Stimulated activated naive CD8-positive, alpha-beta T cell treated with anti-CD3 and anti-CD28 coated beads, Interleukin-15, Interleukin-2, amounts not matched to agents 100 ng/mL and 50 ng/mL, for 24 hours (primary cell): Measurements from ENCODE around the gene PRSS22.
A peak's percentile ranks its signal among the peaks of the same experiment; 100 is the strongest.

Experiments
- H3K27ac Mint-ChIP-seq: one replicate; pipeline ENCODE4 v1.8.0; 2021; ENCODE audit warnings: mild to moderate bottlenecking, mixed read lengths
- H3K27me3 Mint-ChIP-seq: one replicate; pipeline ENCODE4 v1.8.0; 2021; ENCODE audit warnings: mixed read lengths
- H3K36me3 Mint-ChIP-seq: one replicate; pipeline ENCODE4 v1.8.0; 2021; ENCODE audit warnings: low read depth, mixed read lengths
- H3K4me1 Mint-ChIP-seq: one replicate; pipeline ENCODE4 v1.8.0; 2021; ENCODE audit warnings: low read depth, mixed read lengths
- H3K4me3 Mint-ChIP-seq: one replicate; pipeline ENCODE4 v1.8.0; 2021; ENCODE audit warnings: mild to moderate bottlenecking, mixed read lengths
- H3K9me3 Mint-ChIP-seq: one replicate; pipeline ENCODE4 v1.8.0; 2021; ENCODE audit warnings: mixed read lengths

Gene PRSS22

DNA sequence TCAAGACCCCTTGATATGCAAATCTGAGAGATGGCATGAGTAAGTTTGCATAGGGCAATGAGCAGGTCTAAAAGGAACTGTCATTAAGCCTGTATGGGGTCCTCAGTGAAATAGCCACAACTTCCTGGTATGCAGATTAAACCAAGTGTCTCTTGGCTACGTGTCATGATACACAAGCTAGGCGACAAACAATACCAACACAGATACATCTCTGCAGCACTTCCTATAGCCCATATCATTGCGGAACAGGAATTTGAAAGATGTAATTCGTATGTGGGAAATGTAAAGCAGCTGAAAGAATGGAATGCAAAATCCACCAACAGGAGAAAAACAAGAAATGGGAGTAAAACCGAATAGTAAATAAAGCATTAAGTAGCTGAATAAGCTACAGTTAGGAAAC lies 12.9 kb downstream of the PRSS22 start:
- Mint-ChIP-seq H3K9me3 (no peaks in the 10 kb centered on the region), H3K4me1 (peaks cover 42% of the 10 kb centered on the region), H3K27me3 (peaks cover 6% of the 10 kb centered on the region), H3K36me3 (peaks cover 3% of the 10 kb centered on the region), H3K27ac (no peak overlapping the region), H3K4me3 (no peak overlapping the region)

- Mint-ChIP-seq H3K4me3 (no peak overlapping the region), H3K27me3 (no peaks in the 10 kb centered on the region), H3K36me3 (peaks cover 3% of the 10 kb centered on the region), H3K27ac (no peak overlapping the region), H3K9me3 (no peaks in the 10 kb centered on the region), H3K4me1 (peaks cover 48% of the 10 kb centered on the region)
These were observed 14.4 kb downstream of the PRSS22 start for GRCh38 chr16:2843526-2843925.

DNA sequence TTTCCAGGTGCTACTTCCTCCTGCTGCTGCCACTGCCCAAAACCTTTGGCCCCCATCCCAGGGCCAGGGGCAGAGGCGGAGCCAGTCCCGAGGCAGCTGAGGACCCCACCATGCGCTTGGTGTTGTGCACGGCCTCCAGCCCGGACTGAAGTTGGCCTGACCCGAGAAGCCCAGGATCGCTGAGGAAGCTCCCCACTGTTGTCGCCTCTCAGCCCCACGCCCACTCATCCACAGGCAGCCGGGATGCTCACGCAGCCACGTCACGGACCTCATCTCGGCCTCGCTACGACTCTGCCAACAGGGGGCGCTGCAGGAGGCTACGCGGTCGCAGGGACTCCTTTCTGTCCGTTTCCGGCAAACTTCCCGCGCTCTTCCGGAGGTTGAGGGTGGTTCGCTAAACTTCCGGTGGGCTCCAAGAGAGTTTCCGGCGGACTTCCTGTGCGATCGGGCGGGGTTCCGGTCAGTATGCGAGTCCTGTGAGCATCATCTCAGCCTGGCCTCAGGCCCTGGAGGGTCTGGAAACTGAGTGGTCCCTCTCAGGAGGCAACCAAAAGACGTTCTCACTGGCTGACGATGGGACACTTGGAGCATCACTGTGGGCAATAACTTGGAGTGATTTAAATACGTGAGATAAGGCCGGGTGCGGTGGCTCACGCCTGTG lies 15.5 kb downstream of the PRSS22 start:
- Mint-ChIP-seq H3K36me3 (peaks cover 3% of the 10 kb centered on the region), H3K27ac (peak overlapping the region; percentile 90), H3K27me3 (no peaks in the 10 kb centered on the region), H3K9me3 (no peaks in the 10 kb centered on the region), H3K4me1 (peaks cover 50% of the 10 kb centered on the region), H3K4me3 (peak overlapping the region; percentile 84)

DNA sequence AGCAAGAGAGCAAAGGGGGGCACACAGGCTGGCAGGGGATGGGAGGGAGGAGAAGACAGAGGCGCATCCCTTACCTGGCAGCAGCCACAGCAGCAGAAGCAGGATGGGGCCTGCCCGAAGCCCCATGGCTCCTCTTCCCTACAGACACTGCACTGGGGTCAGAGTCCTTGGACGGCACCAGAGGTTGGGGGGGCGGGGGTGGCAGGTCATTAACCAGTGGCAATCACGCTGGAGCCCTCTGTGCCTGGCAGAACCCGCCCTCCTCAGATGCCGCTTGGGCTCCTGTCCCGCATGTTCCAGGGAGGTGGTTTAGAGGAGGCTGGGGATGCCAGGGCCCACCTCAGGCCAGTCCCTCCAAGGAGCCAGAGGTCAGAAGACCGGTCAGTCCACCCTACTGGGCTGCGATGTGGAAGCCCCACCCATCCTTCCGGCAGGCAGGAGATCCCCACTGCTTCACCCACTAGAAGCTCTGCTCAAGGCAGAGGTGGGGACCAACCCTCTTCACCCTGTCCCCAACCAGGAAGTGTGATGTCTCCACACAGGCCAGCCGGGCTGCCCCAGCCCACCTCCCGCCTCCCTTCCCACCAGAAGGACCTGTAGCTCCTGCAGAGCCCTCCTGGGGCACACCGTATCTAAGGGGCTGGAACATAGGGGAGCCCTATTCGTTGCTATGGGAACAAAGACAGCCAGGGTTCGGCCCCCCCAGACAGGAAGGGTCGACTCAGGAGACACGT lies 16.2 kb downstream of the PRSS22 start:
- Mint-ChIP-seq H3K27me3 (no peaks in the 10 kb centered on the region), H3K27ac (peak overlapping the region; percentile 90), H3K36me3 (peaks cover 3% of the 10 kb centered on the region), H3K4me1 (peaks cover 43% of the 10 kb centered on the region), H3K4me3 (peak overlapping the region; percentile 84), H3K9me3 (no peaks in the 10 kb centered on the region)

DNA sequence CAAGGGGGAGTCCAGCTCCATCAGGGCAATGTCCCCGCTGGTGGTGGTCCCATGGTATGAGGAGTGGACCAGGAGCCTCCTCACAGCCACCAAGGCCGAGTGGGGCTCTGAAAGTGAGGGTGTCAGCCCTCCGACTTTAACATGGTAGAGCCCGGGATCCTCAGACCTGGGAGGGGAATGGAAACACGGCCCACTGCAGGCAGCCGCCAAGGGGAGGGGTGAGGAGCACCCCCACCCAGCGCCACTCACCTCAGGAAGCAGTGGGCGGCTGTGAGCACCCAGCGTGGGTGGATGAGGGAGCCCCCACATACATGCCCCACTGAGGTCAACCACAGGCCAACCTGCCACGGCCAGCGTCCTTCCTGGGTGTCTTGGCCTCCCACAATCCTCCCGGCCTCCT lies 17.1 kb downstream of the PRSS22 start:
- Mint-ChIP-seq H3K36me3 (peaks cover 3% of the 10 kb centered on the region), H3K4me3 (no peak overlapping the region), H3K4me1 (peaks cover 37% of the 10 kb centered on the region), H3K9me3 (no peaks in the 10 kb centered on the region), H3K27me3 (no peaks in the 10 kb centered on the region), H3K27ac (no peak overlapping the region)

DNA sequence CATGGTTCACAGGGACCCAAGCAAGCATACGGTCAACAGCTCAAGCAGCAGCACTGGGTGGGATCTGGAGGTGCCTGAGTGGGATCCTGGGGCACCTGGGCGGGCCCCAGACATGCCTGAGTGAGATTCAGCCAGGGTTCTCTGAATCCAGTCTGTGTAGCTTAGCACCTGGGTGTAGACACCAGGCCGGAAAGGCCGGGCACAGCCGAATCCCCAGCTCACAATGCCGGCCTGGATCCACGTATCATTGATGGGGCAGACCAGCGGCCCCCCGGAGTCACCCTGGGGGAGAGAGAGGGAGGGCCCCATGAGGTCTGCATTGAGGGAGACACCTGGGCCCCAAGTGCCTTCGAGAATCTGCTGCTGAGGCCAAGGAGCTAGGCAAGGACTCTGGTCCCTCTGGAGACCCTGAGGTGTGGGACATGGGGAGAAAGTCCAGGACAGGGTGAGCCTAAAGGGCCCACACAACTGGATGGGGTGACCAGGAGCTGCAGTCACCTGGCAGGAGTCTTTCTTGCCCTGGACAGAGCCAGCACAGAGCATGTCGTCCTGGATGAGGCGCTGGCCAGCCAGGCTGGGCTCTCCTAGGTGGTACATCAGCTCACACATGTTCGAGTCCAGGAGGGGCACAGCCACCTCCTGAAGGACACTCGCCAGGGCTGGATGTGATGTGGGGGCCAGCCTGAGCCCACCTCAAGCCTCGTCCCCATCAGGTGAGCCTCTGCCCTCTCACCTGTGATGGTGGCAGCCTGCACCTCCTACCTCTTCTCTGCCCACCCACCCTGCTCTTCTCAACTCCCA lies 18.1 kb downstream of the PRSS22 start:
- Mint-ChIP-seq H3K36me3 (peaks cover 3% of the 10 kb centered on the region), H3K27me3 (no peaks in the 10 kb centered on the region), H3K27ac (no peak overlapping the region), H3K9me3 (no peaks in the 10 kb centered on the region), H3K4me1 (peaks cover 40% of the 10 kb centered on the region), H3K4me3 (no peak overlapping the region)

DNA sequence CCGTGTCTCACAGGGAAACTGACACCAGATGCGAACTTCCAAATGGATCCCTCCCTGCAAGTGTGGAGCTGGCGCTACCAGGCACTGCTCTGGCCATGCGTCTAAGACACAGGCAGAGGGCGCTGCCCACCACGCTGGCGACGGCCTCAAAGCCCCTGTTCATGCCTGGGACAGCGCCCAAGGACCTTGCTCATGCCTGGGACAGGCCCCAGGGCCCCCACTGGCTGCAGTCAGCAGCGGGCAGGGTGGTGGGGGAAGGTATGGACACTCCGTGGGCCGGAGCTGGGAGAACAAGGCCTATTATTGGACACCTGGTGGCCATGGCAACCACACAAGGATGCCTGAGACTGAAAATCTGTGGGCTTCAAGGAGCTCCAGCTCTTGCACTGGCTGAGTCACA lies 19.0 kb downstream of the PRSS22 start:
- H3K4me3 Mint-ChIP-seq, result no peak overlapping the region
- no peaks in the 10 kb centered on the region for H3K9me3 Mint-ChIP-seq
- no peaks in the 10 kb centered on the region for H3K27me3 Mint-ChIP-seq
- H3K4me1 Mint-ChIP-seq, result peaks cover 40% of the 10 kb centered on the region
- peaks cover 3% of the 10 kb centered on the region for H3K36me3 Mint-ChIP-seq
- no peak overlapping the region for H3K27ac Mint-ChIP-seq

GRCh38 chr16:2836646-2837508 lies 21.1 kb downstream of the PRSS22 start:
- no peaks in the 10 kb centered on the region for H3K27me3 Mint-ChIP-seq
- no peak overlapping the region for H3K4me3 Mint-ChIP-seq
- no peaks in the 10 kb centered on the region for H3K36me3 Mint-ChIP-seq
- peaks cover 30% of the 10 kb centered on the region for H3K4me1 Mint-ChIP-seq
- H3K9me3 Mint-ChIP-seq, result no peaks in the 10 kb centered on the region
- no peak overlapping the region for H3K27ac Mint-ChIP-seq

GRCh38 chr16:2835638-2836493 lies 22.1 kb downstream of the PRSS22 start:
- Mint-ChIP-seq H3K4me3 (no peak overlapping the region), H3K36me3 (no peaks in the 10 kb centered on the region), H3K27me3 (no peaks in the 10 kb centered on the region), H3K4me1 (peaks cover 20% of the 10 kb centered on the region), H3K27ac (no peak overlapping the region), H3K9me3 (no peaks in the 10 kb centered on the region)

DNA sequence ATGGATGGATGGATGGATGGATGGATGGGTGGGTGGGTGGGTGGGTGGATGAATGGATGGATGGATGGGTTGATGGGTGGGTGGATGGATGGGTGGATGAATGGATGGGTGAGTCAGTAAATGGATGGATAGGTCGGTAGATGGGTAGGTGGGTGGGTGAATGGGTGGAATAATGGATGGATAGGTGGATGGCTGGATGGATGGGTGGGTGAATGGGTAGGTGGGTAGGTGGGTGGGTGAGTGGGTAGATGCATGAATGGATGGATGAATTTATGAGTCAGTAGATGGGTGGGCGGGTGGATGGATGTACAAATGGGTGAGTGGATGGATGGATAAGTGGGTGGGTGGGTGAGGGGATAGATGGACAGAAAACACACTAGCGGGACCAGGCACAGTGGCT lies 23.0 kb downstream of the PRSS22 start:
- Mint-ChIP-seq H3K9me3 (no peaks in the 10 kb centered on the region), H3K36me3 (no peaks in the 10 kb centered on the region), H3K27ac (no peak overlapping the region), H3K4me3 (no peak overlapping the region), H3K4me1 (peaks cover 14% of the 10 kb centered on the region), H3K27me3 (no peaks in the 10 kb centered on the region)

DNA sequence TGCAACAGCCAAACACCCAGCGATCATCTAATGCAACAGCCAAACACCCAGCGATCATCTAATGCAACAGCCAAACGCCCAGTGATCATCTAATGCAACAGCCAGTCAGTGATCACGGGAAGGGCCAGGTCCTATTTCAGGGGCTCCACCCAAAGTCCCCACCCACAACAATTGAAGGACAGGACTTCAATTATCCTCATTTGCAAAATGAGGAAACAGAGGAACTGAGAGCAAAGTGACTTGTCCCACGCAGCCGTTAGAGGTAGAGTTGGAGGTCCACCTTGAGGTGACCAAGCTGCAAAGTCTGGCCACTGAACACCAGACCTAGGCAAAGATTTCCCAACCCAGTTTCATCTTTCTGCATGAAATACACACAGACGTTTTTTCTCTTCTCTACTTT lies 24.2 kb downstream of the PRSS22 start:
- Mint-ChIP-seq H3K36me3 (no peaks in the 10 kb centered on the region), H3K27me3 (no peaks in the 10 kb centered on the region), H3K4me3 (no peak overlapping the region), H3K27ac (no peak overlapping the region), H3K4me1 (peaks cover 8% of the 10 kb centered on the region), H3K9me3 (no peaks in the 10 kb centered on the region)

DNA sequence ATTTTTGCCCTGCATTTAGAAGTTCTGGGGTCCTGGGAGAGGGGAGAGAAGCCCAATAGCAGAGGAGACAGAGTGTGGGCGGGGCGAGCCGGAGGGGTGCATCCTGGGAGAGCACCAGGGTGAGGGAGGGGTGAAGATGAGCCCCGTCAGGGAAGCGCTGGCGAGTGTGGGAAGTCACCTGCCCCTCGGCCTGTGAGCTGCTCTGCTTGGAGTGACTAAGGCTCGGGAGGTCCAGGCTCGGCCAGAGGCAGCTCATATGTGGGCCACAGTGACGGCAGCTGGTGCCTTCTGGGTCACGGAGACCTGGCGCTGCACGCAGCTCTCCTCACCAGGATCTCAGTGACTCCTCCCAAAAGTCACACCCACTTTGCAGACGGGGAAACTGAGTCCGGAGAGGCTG lies 26.8 kb downstream of the PRSS22 start:
- H3K4me1 Mint-ChIP-seq, result peaks cover 4% of the 10 kb centered on the region
- no peak overlapping the region for H3K27ac Mint-ChIP-seq
- H3K27me3 Mint-ChIP-seq, result no peaks in the 10 kb centered on the region
- no peaks in the 10 kb centered on the region for H3K9me3 Mint-ChIP-seq
- no peak overlapping the region for H3K4me3 Mint-ChIP-seq
- no peaks in the 10 kb centered on the region for H3K36me3 Mint-ChIP-seq

DNA sequence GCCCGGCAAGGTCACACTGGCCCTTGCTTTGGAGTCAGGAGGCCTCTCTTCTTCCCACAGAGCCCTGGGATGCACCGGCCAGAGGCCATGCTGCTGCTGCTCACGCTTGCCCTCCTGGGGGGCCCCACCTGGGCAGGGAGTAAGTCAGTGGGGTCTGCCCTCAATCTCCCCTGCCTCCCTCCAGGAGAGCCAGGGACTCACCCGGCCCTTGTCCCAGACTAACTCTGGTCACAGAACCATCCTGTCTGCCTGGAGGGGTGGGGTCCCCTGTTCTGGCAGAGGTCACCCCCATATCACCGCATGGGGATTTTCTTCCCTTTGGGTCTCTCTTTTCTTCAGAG lies 27.6 kb downstream of the PRSS22 start:
- no peak overlapping the region for H3K4me3 Mint-ChIP-seq
- H3K36me3 Mint-ChIP-seq, result no peaks in the 10 kb centered on the region
- no peaks in the 10 kb centered on the region for H3K27me3 Mint-ChIP-seq

More for the DNA sequence above, 27.6 kb downstream of the PRSS22 start:
- H3K4me1 Mint-ChIP-seq, result peaks cover under 1% of the 10 kb centered on the region
- H3K9me3 Mint-ChIP-seq, result no peaks in the 10 kb centered on the region
- no peak overlapping the region for H3K27ac Mint-ChIP-seq
